ENCODE measurements around the gene ASF1B. TPM values are rescaled to one million over a fixed set of nuclear protein-coding genes. Genes with fewer than 3 reads are reported as not detected.

The ASF1B gene
- total RNA-seq, 1 experiment from 2014 or later, result 38.4 TPM

- CTCF ChIA-PET, result no interaction called here
- no peak for ATAC-seq
- no peaks in the 10 kb centered on the region for H3K9me3 Mint-ChIP-seq
- peaks cover 41% of the 10 kb centered on the region for H3K36me3 Mint-ChIP-seq
- peaks cover 11% of the 10 kb centered on the region; the same call in 1 of the 2 replicates for H3K27me3 Mint-ChIP-seq (ENCODE audit: low read depth)
- no peak for DNase-seq (ENCODE audit: low spot score)
- POLR2A ChIA-PET, result no interaction called here
- TF ChIP-seq PRDM15 (CRISPR knock-in tag; IDR thresholded peaks at IDR 0.05) (no peak), ZNF219 (CRISPR knock-in tag; IDR thresholded peaks at IDR 0.05; ENCODE audit: borderline replicate concordance) (no peak), MLX (CRISPR knock-in tag; IDR thresholded peaks at IDR 0.05) (no peak), E2F5 (CRISPR knock-in tag; IDR thresholded peaks at IDR 0.05) (no peak), SP1 (CRISPR knock-in tag; conservative IDR thresholded peaks at IDR 0.05) (no peak), E2F4 (CRISPR knock-in tag; IDR thresholded peaks at IDR 0.05; ENCODE audit: borderline replicate concordance, low read depth) (no peak), HMGXB4 (CRISPR knock-in tag; IDR thresholded peaks at IDR 0.05) (no peak), NFE2L1 (CRISPR knock-in tag; IDR thresholded peaks at IDR 0.05) (no peak), IRF2 (CRISPR knock-in tag; IDR thresholded peaks at IDR 0.05; ENCODE audit: borderline replicate concordance, low read depth) (no peak), ZNF423 (CRISPR knock-in tag; IDR thresholded peaks at IDR 0.05) (no peak), USF2 (CRISPR knock-in tag; IDR thresholded peaks at IDR 0.05) (no peak)
- TF ChIP-seq, protein P1, sequence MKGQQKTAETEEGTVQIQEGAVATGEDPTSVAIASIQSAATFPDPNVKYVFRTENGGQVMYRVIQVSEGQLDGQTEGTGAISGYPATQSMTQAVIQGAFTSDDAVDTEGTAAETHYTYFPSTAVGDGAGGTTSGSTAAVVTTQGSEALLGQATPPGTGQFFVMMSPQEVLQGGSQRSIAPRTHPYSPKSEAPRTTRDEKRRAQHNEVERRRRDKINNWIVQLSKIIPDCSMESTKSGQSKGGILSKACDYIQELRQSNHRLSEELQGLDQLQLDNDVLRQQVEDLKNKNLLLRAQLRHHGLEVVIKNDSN (CRISPR knock-in tag; IDR thresholded peaks at IDR 0.05), result no peak
- TF ChIP-seq, protein P2, sequence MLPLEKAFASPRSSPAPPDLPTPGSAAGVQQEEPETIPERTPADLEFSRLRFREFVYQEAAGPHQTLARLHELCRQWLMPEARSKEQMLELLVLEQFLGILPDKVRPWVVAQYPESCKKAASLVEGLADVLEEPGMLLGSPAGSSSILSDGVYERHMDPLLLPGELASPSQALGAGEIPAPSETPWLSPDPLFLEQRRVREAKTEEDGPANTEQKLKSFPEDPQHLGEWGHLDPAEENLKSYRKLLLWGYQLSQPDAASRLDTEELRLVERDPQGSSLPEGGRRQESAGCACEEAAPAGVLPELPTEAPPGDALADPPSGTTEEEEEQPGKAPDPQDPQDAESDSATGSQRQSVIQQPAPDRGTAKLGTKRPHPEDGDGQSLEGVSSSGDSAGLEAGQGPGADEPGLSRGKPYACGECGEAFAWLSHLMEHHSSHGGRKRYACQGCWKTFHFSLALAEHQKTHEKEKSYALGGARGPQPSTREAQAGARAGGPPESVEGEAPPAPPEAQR (CRISPR knock-in tag; IDR thresholded peaks at IDR 0.05), result no peak
- TF ChIP-seq, protein P3, sequence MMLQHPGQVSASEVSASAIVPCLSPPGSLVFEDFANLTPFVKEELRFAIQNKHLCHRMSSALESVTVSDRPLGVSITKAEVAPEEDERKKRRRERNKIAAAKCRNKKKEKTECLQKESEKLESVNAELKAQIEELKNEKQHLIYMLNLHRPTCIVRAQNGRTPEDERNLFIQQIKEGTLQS (CRISPR knock-in tag; conservative IDR thresholded peaks at IDR 0.05), result no peak
- H3K4me1 Mint-ChIP-seq, result no peaks in the 10 kb centered on the region
- no peak overlapping the region for H3K4me3 Mint-ChIP-seq
- no peak overlapping the region for H3K27ac Mint-ChIP-seq
Measured at GRCh38 chr19:14127176-14127575, 9.2 kb downstream of the ASF1B start.

All from WTC11 (cell line).